HK-2 (cell line): ENCODE results near the gene CNKSR1.

Source experiments
- DNase-seq: peaks from one replicate; pipeline ENCODE4 v3.0.0-alpha.2; 2018; ENCODE audit not compliant: unreplicated experiment

Gene CNKSR1

GRCh38 chr1:26160527-26161414 is 16.5 kb upstream of the CNKSR1 start:
- no peak for DNase-seq

GRCh38 chr1:26161415-26162219 is 15.7 kb upstream of the CNKSR1 start:
- DNase-seq: peak; percentile 75

GRCh38 chr1:26162220-26162709 is 15.0 kb upstream of the CNKSR1 start:
- no peak for DNase-seq

GRCh38 chr1:26163684-26164035 is 13.6 kb upstream of the CNKSR1 start:
- DNase-seq: no peak

GRCh38 chr1:26164036-26164860 is 13.0 kb upstream of the CNKSR1 start:
- DNase-seq: no peak

- no peak for DNase-seq
Measured at GRCh38 chr1:26164861-26165842, 12.1 kb upstream of the CNKSR1 start.

- DNase-seq: no peak
Measured at GRCh38 chr1:26166719-26167281, 10.5 kb upstream of the CNKSR1 start.

- no peak for DNase-seq
Measured at GRCh38 chr1:26168410-26169197, 8.7 kb upstream of the CNKSR1 start, which contains the start of gene C1orf232. Gene C1orf232 (minus strand): TSS chr1:26168963. CDS start chr1:26168499, 464 bp downstream.

GRCh38 chr1:26169198-26169554 is 8.1 kb upstream of the CNKSR1 start:
- no peak for DNase-seq

GRCh38 chr1:26169669-26170471 is 7.4 kb upstream of the CNKSR1 start, which contains the start of gene ZNF593:
Gene ZNF593 (plus strand): TSS chr1:26169908. CDS start chr1:26169984, 76 bp downstream.
- DNase-seq: peak; percentile 91

- no peak for DNase-seq
Measured at GRCh38 chr1:26170472-26170821, 6.8 kb upstream of the CNKSR1 start.

GRCh38 chr1:26171084-26172072 is 5.9 kb upstream of the CNKSR1 start, which contains the start of gene ZNF593OS:
Gene ZNF593OS (minus strand): TSS chr1:26171832. CDS start chr1:26171661, 171 bp downstream.
- DNase-seq: no peak

- no peak for DNase-seq
Measured at GRCh38 chr1:26175346-26175745, 1.9 kb upstream of the CNKSR1 start.

GRCh38 chr1:26180010-26180506 is 2.8 kb downstream of the CNKSR1 start:
- DNase-seq: no peak

- peak; percentile 31 for DNase-seq
Measured at GRCh38 chr1:26181586-26182382, 4.5 kb downstream of the CNKSR1 start.

- DNase-seq: no peak
Measured at GRCh38 chr1:26182383-26182696, 5.0 kb downstream of the CNKSR1 start.
